T-helper 2 cell treated with Interferon-gamma antibody and Interleukin-4, amounts not matched to agents 5 μg/mL and 100 μg/mL, for 36 hours (primary cell): ENCODE data around the gene SULF2.

Source experiments
- DNase-seq: peaks from one replicate; pipeline ENCODE4 v3.0.0; 2021; ENCODE audit warnings: low spot score
- H3K27ac Mint-ChIP-seq: one replicate; pipeline ENCODE4 v1.8.0; 2021; ENCODE audit warnings: mild to moderate bottlenecking, mixed read lengths
- H3K27me3 Mint-ChIP-seq: one replicate; pipeline ENCODE4 v1.8.0; 2021; ENCODE audit warnings: low read depth, mixed read lengths
- H3K36me3 Mint-ChIP-seq: one replicate; pipeline ENCODE4 v1.8.0; 2021; ENCODE audit warnings: low read depth, mixed read lengths
- H3K4me1 Mint-ChIP-seq: one replicate; pipeline ENCODE4 v1.8.0; 2021; ENCODE audit warnings: low read depth, mixed read lengths
- H3K4me3 Mint-ChIP-seq: one replicate; pipeline ENCODE4 v1.8.0; 2022; ENCODE audit warnings: mild to moderate bottlenecking, moderate library complexity, mixed read lengths
- H3K9me3 Mint-ChIP-seq: one replicate; pipeline ENCODE4 v1.8.0; 2021; ENCODE audit warnings: mixed read lengths

The SULF2 gene

GRCh38 chr20:47705497-47705856 is 79.8 kb downstream of the SULF2 start:
- H3K4me1 Mint-ChIP-seq: no peaks in the 10 kb centered on the region

GRCh38 chr20:47704746-47705496 is 80.4 kb downstream of the SULF2 start:
- no peak for DNase-seq
- H3K4me3 Mint-ChIP-seq: no peak overlapping the region

More at GRCh38 chr20:47705497-47705856, 79.8 kb downstream of the SULF2 start:
- Mint-ChIP-seq H3K9me3 (no peaks in the 10 kb centered on the region), H3K36me3 (no peaks in the 10 kb centered on the region), H3K27ac (no peak overlapping the region), H3K4me3 (no peak overlapping the region), H3K27me3 (peaks cover 10% of the 10 kb centered on the region)
- no peak for DNase-seq

DNA sequence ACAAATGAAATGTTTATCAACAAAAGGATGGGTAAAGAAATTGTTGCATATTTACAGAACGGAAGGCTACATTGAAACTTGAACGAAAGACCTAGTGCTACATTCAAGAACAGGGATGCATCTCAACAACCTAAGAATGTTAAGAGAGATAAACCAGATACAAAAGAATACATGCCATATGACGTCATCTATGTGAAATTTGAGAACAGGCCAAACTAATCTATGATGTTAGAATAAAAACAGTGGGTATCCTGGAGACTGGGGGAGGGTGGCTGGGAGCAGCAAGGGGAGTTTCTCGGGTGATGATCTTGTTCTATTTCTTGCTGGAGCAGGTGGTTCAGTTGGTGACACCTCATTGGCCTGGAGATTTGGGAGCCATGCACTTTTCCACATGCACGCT is 81.5 kb downstream of the SULF2 start:
- Mint-ChIP-seq H3K4me3 (no peak overlapping the region), H3K4me1 (no peaks in the 10 kb centered on the region), H3K36me3 (no peaks in the 10 kb centered on the region), H3K9me3 (no peaks in the 10 kb centered on the region), H3K27me3 (peaks cover 7% of the 10 kb centered on the region), H3K27ac (no peak overlapping the region)
- no peak for DNase-seq

More at GRCh38 chr20:47704746-47705496, 80.4 kb downstream of the SULF2 start:
- Mint-ChIP-seq H3K4me1 (no peaks in the 10 kb centered on the region), H3K9me3 (no peaks in the 10 kb centered on the region), H3K27me3 (peaks cover 10% of the 10 kb centered on the region), H3K36me3 (no peaks in the 10 kb centered on the region), H3K27ac (no peak overlapping the region)

DNA sequence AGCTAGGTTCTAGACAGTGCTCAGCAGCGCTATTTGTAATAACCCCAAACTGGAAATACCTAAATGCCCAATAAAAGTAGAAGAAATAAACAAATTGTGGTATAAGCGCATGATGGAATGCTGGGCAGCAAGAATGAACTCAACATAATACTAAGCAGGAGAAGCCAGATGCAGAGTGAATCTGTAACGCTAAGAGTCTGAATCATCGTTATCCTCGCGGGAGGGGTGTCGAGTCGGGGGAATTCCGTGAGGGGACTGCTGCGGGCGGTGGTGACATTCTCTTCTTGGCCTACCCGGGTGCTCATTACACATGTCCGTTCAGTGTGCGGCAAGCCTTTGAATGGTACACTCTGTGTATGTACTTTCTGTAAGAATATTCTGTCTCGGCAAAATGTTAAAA is 83.7 kb downstream of the SULF2 start:
- no peak overlapping the region for H3K27ac Mint-ChIP-seq
- H3K27me3 Mint-ChIP-seq: peaks cover 2% of the 10 kb centered on the region

DNA sequence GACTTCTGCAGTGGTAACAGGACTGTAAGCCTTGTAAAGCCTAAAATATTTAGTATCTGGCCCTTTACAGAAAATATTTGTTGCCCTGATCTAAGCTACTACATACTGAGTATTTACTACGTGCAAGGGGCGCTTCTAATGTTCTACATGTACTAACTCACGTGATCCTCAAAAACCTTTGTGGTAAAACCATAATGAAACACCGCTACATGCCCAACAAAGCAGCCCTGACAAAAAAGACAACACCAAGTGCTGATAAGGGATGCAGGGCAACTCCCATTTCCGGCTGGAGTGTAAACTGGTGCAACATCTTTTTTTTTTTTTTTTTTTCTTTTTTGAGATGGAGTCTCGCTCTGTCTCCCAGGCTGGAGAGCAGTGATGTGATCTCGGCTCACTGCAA is 85.0 kb downstream of the SULF2 start:
- DNase-seq: no peak
- Mint-ChIP-seq H3K27me3 (peaks cover 2% of the 10 kb centered on the region), H3K27ac (no peak overlapping the region), H3K9me3 (no peaks in the 10 kb centered on the region), H3K4me1 (peaks cover 3% of the 10 kb centered on the region), H3K36me3 (no peaks in the 10 kb centered on the region), H3K4me3 (no peak overlapping the region)

More for the DNA sequence above, 83.7 kb downstream of the SULF2 start:
- H3K4me3 Mint-ChIP-seq: no peak overlapping the region
- no peaks in the 10 kb centered on the region for H3K4me1 Mint-ChIP-seq
- no peaks in the 10 kb centered on the region for H3K36me3 Mint-ChIP-seq
- DNase-seq: no peak
- H3K9me3 Mint-ChIP-seq: no peaks in the 10 kb centered on the region

DNA sequence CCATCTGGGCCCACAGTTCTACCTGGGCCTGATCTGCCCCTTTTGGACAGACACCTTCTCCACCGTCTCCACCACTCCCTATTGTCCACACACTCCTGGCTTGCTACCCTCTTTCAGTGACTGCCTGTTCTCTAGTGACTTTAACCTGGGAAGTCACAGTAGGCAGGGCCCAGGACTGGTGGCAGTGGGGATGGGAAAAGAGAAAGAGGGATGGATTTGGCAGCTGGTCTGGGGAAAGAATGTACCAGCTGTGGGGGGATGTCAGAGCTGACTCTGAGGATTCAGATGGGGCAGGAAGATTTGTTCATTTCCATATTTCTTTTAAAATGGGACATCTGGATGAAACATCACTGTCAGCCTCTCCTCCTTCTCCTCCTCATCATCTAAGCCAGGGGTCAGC is 85.5 kb downstream of the SULF2 start:
- H3K4me1 Mint-ChIP-seq: peaks cover 8% of the 10 kb centered on the region
- H3K4me3 Mint-ChIP-seq: no peak overlapping the region
- no peak overlapping the region for H3K27ac Mint-ChIP-seq
- H3K27me3 Mint-ChIP-seq: peaks cover 2% of the 10 kb centered on the region
- no peaks in the 10 kb centered on the region for H3K36me3 Mint-ChIP-seq
- DNase-seq: no peak
- H3K9me3 Mint-ChIP-seq: no peaks in the 10 kb centered on the region

GRCh38 chr20:47698142-47698541 is 87.1 kb downstream of the SULF2 start:
- Mint-ChIP-seq H3K9me3 (no peaks in the 10 kb centered on the region), H3K27me3 (no peaks in the 10 kb centered on the region), H3K4me1 (peaks cover 10% of the 10 kb centered on the region), H3K36me3 (no peaks in the 10 kb centered on the region), H3K4me3 (no peak overlapping the region), H3K27ac (no peak overlapping the region)
- DNase-seq: no peak

DNA sequence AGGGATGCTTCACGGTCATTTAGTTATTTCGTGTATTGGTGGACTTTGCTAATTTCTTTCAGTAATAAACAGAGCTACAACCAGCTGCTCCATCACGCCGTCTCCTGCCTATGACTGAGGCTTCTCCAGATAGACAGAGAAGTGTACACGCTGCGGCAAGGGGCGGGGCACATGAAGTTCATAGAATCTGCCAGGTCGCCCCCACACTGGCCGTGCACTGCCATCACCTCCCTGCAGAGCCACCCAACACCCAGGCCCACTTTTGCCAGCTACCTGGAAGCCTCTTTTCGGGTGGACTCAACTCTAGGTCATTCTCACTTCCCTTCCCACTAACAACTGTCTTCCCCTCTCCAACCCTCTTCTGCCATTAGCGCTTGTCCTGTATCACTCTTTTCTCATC is 88.4 kb downstream of the SULF2 start:
- H3K9me3 Mint-ChIP-seq: no peaks in the 10 kb centered on the region
- no peaks in the 10 kb centered on the region for H3K27me3 Mint-ChIP-seq
- no peak overlapping the region for H3K4me3 Mint-ChIP-seq
- no peak for DNase-seq
- no peak overlapping the region for H3K27ac Mint-ChIP-seq
- H3K36me3 Mint-ChIP-seq: no peaks in the 10 kb centered on the region
- H3K4me1 Mint-ChIP-seq: peaks cover 10% of the 10 kb centered on the region

- DNase-seq: no peak
- Mint-ChIP-seq H3K27ac (no peak overlapping the region), H3K36me3 (no peaks in the 10 kb centered on the region), H3K9me3 (no peaks in the 10 kb centered on the region), H3K27me3 (peaks cover 8% of the 10 kb centered on the region), H3K4me3 (no peak overlapping the region), H3K4me1 (peaks cover 10% of the 10 kb centered on the region)
These were observed 91.1 kb downstream of the SULF2 start for GRCh38 chr20:47694021-47694818.

GRCh38 chr20:47691625-47692024 is 93.7 kb downstream of the SULF2 start:
- Mint-ChIP-seq H3K4me3 (no peak overlapping the region), H3K9me3 (no peaks in the 10 kb centered on the region), H3K27me3 (peaks cover 8% of the 10 kb centered on the region), H3K36me3 (no peaks in the 10 kb centered on the region), H3K27ac (no peak overlapping the region), H3K4me1 (peaks cover 10% of the 10 kb centered on the region)
- no peak for DNase-seq

DNA sequence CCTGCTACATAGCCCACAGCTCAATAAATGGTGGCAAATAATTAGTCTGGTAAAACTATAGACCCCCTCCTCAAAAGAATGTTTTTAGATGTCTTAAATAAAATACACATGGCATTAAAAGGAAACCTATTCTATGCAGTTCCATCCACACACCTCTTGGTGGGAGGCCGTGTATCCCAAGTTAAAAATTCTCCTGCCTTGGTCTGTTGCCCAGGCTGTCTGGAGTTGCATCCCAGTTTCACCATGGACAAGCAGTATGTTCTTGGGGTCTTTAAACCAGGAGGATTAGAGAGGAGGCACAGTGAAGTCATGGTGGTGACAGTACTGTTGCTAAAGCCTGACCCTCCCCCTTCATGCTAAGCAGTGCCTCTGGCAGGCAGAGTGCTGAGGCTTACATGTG is 95.5 kb downstream of the SULF2 start:
- Mint-ChIP-seq H3K27ac (no peak overlapping the region), H3K36me3 (no peaks in the 10 kb centered on the region), H3K4me1 (peaks cover 1% of the 10 kb centered on the region), H3K9me3 (no peaks in the 10 kb centered on the region), H3K27me3 (peaks cover 8% of the 10 kb centered on the region), H3K4me3 (no peak overlapping the region)
- DNase-seq: no peak

GRCh38 chr20:47688385-47689381 is 96.6 kb downstream of the SULF2 start:
- Mint-ChIP-seq H3K4me3 (no peak overlapping the region), H3K36me3 (no peaks in the 10 kb centered on the region), H3K9me3 (no peaks in the 10 kb centered on the region), H3K27me3 (peaks cover 8% of the 10 kb centered on the region), H3K4me1 (no peaks in the 10 kb centered on the region), H3K27ac (no peak overlapping the region)
- DNase-seq: no peak

DNA sequence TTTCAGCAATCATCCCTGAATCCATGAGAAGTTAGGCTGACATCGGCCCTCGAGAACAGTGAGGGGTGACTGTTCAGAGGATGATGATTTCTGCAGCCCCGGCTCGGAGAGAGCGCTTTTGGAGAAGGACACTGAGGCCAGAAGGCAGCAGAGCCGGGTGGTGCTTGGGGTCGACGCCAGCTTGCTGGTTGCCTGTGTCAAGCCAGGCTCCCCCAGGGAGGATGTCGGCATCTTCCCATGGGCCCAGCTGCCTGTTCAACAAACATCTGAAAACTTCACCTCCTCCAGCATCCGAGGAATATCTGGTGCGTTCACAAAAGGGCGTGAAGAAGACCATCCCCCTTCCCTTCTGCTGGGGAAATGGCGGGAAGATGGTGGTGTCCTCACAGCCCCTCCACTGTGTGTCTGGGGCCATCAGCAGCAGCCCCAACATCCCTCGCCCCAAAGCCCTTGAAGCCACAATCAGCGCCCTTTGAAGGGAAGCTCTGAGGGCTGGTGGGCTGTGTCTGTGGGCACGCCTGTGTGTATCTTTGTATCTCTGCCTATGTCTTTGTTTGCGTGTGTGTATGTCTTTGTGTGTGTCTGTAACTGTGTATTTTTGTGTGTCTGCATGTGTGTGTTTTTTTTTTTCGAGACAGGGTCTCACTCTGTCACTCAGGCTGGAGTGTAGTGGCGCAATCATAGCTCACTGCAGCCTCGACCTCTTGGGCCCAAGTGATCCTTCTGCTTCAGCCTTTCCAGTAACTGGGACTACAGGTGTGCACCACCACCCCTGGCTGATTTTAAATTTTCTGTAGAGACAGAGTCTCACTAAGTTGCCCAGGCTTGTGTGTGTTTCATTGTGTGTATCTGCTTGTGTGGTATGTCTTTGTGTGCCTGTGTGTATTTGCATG is 97.9 kb downstream of the SULF2 start:
- no peak overlapping the region for H3K27ac Mint-ChIP-seq
- H3K27me3 Mint-ChIP-seq: peaks cover 8% of the 10 kb centered on the region
- no peak overlapping the region for H3K4me3 Mint-ChIP-seq
- H3K9me3 Mint-ChIP-seq: no peaks in the 10 kb centered on the region
- H3K36me3 Mint-ChIP-seq: no peaks in the 10 kb centered on the region
- H3K4me1 Mint-ChIP-seq: no peaks in the 10 kb centered on the region
- no peak for DNase-seq
